Activated CD8-positive, alpha-beta memory T cell treated with anti-CD3 and anti-CD28 coated beads for 4 hours (primary cell): ENCODE results near the gene RBM20.

ENCODE experiments used
- DNase-seq, 2 donors: peaks; one replicate each; pipeline ENCODE4 v3.0.0-alpha.2; 2020; ENCODE audit warnings: low read depth in 2 of 2

RBM20 gene

GRCh38 chr10:110833941-110834628 is 189.9 kb downstream of the RBM20 start:
- DNase-seq, result no peak

DNA sequence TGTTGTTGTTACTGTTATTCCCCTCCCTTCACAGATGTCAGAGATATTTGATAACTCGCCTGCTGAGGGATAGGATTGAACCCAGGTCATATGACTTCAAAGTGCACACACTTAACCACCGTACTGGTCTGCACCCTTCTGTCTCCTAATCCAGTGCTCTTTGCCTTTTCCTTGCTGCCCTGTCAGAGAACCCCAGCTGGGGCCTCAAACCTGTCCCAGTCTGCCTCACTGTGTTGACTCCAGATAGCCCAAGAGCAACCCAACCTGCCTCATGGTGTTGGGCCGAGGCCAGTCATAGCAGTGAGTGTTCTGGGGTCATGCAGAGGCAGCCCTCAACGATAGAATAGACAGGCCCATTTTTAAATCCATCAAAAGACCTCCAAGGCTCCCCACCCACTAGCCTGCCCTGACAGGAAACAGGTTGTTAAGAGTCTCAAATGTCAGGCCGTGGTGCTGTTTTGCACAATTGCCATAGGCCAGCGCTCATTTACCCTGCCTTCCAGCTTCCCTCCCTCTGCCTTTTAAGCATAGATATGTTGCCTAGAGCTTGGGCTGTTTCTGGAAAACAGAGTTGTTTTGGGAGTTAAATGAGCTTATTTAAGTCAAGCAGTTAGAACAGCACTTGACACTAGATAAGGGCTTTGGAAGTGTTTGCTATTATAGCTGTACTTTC is 190.6 kb downstream of the RBM20 start:
- DNase-seq, result no peak

DNA sequence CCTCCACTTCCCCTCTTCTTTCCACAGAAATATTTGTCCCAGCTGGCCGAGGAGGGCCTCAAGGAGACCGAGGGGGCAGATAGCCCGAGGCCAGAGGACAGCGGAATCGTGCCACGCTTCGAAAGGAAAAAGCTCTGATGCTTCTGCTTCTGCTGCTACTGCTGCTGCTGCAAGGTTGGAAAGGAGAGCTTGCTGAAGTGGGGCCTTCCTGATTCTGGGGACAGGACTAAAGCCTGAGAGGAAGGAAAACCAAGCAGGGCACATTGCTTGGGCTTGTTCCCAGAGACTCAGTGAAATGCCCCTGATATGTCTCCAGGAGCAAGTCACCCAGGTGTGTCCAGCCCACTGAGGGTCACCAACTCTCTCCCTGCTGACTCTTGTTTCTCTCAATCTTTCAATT is 191.7 kb downstream of the RBM20 start:
- no peak for DNase-seq

GRCh38 chr10:110836706-110837105 is 192.6 kb downstream of the RBM20 start:
- no peak for DNase-seq

- no peak for DNase-seq
These were observed 193.5 kb downstream of the RBM20 start for GRCh38 chr10:110837418-110838171.

- no peak for DNase-seq
These were observed 196.2 kb downstream of the RBM20 start for GRCh38 chr10:110840225-110840922.

DNA sequence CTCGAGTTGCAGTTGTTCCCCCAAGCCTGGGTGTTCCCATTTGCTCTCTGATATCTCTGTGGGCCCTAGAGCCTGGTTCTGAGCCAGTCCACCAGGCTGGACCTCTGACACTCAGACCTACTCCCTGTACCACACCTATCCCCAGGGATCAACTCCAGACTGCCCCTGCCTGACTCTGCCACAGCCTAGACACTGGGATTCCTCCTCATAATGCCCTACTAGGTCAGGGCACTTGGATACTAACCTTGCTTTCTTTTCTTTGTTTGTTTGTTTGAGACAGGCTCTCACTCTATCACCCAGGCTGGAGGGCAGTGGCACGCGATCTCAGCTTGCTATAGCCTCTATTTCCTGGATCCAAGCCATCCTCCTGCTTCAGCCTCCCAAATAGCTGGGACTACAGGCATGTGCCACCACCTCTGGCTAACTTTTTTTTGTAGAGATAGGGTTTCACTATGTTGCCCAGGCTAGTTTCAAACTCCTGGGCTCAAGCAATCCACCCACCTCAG is 196.8 kb downstream of the RBM20 start:
- no peak for DNase-seq

- DNase-seq, result no peak
These were observed 197.7 kb downstream of the RBM20 start for GRCh38 chr10:110841767-110842267.

- DNase-seq, result no peak
These were observed 198.3 kb downstream of the RBM20 start for GRCh38 chr10:110842326-110842904.

DNA sequence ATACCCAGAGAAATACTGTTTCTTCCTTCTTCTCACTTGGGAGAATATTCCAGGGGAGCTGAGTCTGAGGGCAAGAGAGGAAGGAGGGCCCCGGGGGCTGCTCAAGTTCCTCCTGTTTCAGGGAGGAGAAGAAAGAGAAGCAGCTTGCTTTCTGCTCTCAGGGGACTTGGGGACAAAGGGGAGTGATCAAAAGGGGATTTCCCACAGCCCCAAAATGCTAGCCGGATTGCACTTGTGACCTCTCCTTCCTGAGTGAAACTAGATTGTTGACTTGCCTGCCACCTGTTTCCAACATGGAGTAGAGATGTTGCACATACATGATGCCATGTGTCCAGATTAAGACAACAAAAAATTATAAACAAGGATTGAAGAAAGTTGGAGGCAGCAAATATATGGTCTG is 198.9 kb downstream of the RBM20 start:
- peak in 1 of 2 donors; percentile 20 for DNase-seq

GRCh38 chr10:110843796-110844616 is 199.9 kb downstream of the RBM20 start:
- no peak for DNase-seq

DNA sequence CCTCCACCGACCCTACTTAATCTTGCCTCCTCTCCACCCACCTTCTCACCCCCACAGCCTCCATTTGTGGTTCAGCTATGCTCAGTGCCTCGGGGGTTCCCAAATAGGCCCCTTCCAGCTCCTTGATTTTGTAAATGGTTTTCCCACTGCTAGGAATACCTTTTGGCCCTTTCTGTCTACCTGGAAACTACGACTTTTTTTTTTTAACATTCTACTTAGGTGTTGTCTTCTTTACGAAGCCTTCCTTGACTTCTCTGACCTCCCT is 200.4 kb downstream of the RBM20 start:
- no peak for DNase-seq

- no peak for DNase-seq
These were observed 201.1 kb downstream of the RBM20 start for GRCh38 chr10:110845192-110845755.

- no peak for DNase-seq
These were observed 201.9 kb downstream of the RBM20 start for GRCh38 chr10:110845756-110846620.

GRCh38 chr10:110847374-110847773 is 203.2 kb downstream of the RBM20 start:
- DNase-seq, result no peak

- DNase-seq, result no peak
These were observed 204.0 kb downstream of the RBM20 start for GRCh38 chr10:110848106-110848505.

GRCh38 chr10:110850099-110850498 is 206.0 kb downstream of the RBM20 start:
- no peak for DNase-seq

- no peak for DNase-seq
These were observed 207.0 kb downstream of the RBM20 start for GRCh38 chr10:110851020-110851612.

- DNase-seq, result no peak
These were observed 208.2 kb downstream of the RBM20 start for GRCh38 chr10:110852255-110852896.
